Breast epithelium (tissue), 3 donors: ENCODE measurements around the gene NOL4.

Experiments used
- CTCF ChIP-seq, 3 donors: fragments of 450-650 bp; IDR thresholded peaks; one replicate each; pipeline ENCODE4 v1.5.1; 2016 to 2017; ENCODE audit warnings: antibody characterized with exemption in 3 of 3, mild to moderate bottlenecking in 3 of 3, moderate library complexity in 3 of 3
- POLR2A ChIP-seq: fragments of 450-650 bp; IDR thresholded peaks from one replicate; pipeline ENCODE4 v1.6.1; 2016; ENCODE audit warnings: antibody characterized with exemption, mild to moderate bottlenecking, moderate library complexity
- POLR2AphosphoS5 ChIP-seq, 3 donors: sonication (generic); formaldehyde crosslinking; IDR thresholded peaks; one replicate each; pipeline ENCODE4 v1.6.1; 2017; ENCODE audit warnings: antibody characterized with exemption in 3 of 3

- TF ChIP-seq POLR2A (no peak), POLR2AphosphoS5 (IDR thresholded peaks at IDR 0.05) (no peak), CTCF (IDR thresholded peaks at IDR 0.05) (no peak)
Observed at GRCh38 chr18:34220081-34220815, 4.5 kb downstream of the NOL4 start.
